Stomach smooth muscle (tissue), 2 donors: ENCODE measurements around the gene PCDHA8.
"Not testable (repeated sequence)": the region's sequence is repeated elsewhere in the genome, so short reads cannot be mapped to it uniquely, and the experiment has no call there.

Experiments used
- H3K27ac ChIP-seq: one replicate; pipeline ENCODE4 v1.7.0; 2013; ENCODE audit warnings: mild to moderate bottlenecking, low read length, inconsistent platforms
- H3K27me3 ChIP-seq, 2 donors: one replicate each; pipeline ENCODE4 v1.7.0; 2013; ENCODE audit warnings: low read length in 2 of 2; ENCODE audit not compliant: insufficient read depth in 2 of 2, control insufficient read depth in 1 of 2
- H3K36me3 ChIP-seq, 2 donors: one replicate each; pipeline ENCODE4 v1.7.0; 2013; ENCODE audit warnings: low read length in 2 of 2; ENCODE audit not compliant: control insufficient read depth in 2 of 2, insufficient read depth in 2 of 2
- H3K4me1 ChIP-seq: one replicate; pipeline ENCODE4 v1.7.0; 2013; ENCODE audit warnings: low read length; ENCODE audit not compliant: control insufficient read depth, insufficient read depth
- H3K4me3 ChIP-seq, 2 donors: one replicate each; pipeline ENCODE4 v1.7.0; 2013; ENCODE audit warnings: low read length in 2 of 2
- H3K9ac ChIP-seq, 2 donors: one replicate each; pipeline ENCODE4 v1.7.0; 2013; ENCODE audit warnings: low read length in 2 of 2, mild to moderate bottlenecking in 1 of 2
- H3K9me3 ChIP-seq, 2 donors: one replicate each; pipeline ENCODE4 v1.7.0; 2013; ENCODE audit warnings: low read length in 2 of 2; ENCODE audit not compliant: control insufficient read depth in 2 of 2
- donor health status: healthy.
- donor health status: Pancreatic carcinoma.

PCDHA8 gene

DNA sequence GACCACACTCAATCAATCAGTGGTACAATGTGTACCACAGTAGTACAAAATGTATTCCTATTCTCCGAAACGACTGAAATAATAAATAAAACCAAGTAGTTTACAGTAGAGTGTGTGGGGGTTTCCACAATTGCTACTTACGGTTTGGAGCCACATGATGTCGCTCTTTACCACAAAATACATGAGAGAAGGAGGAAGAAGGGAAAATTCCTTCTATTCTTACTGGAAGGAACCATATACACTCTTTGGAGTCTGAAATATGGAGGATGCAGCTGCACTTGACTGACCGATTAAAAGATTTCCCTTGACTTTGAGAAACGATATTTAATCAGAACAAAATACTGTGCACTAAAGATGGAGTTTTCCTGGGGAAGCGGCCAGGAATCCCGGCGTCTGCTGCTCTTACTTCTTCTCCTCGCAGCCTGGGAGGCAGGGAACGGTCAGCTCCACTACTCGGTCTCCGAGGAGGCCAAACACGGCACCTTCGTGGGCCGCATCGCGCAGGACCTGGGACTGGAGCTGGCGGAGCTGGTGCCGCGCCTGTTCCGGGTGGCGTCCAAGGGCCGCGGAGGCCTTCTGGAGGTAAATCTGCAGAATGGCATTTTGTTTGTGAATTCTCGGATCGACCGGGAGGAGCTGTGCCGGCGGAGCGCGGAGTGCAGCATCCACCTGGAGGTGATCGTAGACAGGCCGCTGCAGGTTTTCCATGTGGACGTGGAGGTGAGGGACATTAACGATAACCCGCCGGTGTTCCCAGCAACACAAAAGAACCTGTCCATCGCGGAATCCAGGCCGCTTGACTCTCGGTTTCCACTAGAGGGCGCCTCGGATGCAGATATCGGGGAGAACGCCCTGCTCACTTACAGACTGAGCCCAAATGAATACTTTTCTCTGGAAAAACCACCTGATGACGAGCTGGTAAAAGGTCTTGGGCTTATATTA, 33.9 kb upstream of the PCDHA8 start, which contains the start of gene PCDHA4:
TSS of gene PCDHA4 (plus strand) at position 235 of the 942 bp plus-strand sequence.
- H3K27me3 ChIP-seq = peaks cover 3 to 13% of the 10 kb centered on the region in 2 donors
- peak within 1 kb of the TSS; percentile 46 to 55 for H3K4me3 ChIP-seq
- H3K27ac ChIP-seq = no peak within 1 kb of the TSS
- no peaks in the 10 kb centered on the region for H3K4me1 ChIP-seq
- H3K36me3 ChIP-seq = no peaks in the 10 kb centered on the region
- no peak within 1 kb of the TSS for H3K9ac ChIP-seq
- peaks cover 2 to 13% of the 10 kb centered on the region in 2 donors for H3K9me3 ChIP-seq

DNA sequence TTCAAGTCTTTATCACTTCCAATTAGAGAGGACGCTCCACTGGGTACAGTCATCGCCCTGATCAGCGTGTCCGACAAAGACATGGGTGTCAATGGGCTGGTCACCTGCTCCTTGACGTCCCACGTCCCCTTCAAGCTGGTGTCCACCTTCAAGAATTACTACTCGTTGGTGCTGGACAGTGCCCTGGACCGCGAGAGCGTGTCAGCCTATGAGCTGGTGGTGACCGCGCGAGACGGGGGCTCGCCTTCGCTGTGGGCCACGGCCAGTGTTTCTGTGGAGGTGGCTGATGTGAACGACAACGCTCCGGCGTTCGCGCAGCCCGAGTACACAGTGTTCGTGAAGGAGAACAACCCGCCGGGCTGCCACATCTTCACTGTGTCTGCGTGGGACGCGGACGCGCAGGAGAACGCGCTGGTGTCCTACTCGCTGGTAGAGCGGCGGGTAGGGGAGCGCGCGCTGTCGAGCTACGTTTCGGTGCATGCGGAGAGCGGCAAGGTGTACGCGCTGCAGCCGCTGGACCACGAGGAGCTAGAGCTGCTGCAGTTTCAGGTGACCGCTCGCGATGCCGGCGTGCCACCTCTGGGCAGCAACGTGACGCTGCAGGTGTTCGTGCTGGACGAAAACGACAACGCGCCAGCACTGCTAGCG, 32.6 kb upstream of the PCDHA8 start:
- not testable (repeated sequence) for H3K9ac ChIP-seq, H3K4me3 ChIP-seq, H3K36me3 ChIP-seq, H3K27ac ChIP-seq, H3K27me3 ChIP-seq, H3K9me3 ChIP-seq, H3K4me1 ChIP-seq

DNA sequence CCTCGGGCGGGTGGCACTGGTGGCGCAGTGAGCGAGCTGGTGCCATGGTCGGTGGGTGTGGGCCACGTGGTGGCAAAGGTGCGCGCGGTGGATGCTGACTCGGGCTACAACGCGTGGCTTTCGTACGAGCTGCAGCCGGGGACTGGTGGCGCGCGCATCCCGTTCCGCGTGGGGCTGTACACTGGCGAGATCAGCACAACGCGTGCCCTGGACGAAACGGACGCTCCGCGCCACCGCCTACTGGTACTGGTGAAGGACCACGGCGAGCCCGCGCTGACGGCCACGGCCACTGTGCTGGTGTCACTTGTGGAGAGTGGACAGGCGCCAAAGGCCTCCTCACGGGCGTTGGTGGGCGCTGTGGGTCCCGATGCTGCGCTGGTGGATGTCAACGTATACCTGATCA, 32.1 kb upstream of the PCDHA8 start:
- Histone ChIP-seq H3K27ac (no peak overlapping the region), H3K9ac (no peak overlapping the region), H3K4me3 (no peak overlapping the region), H3K27me3 (no peaks in the 10 kb centered on the region), H3K9me3 (peaks cover 2 to 7% of the 10 kb centered on the region in 2 donors), H3K4me1 (no peaks in the 10 kb centered on the region), H3K36me3 (no peaks in the 10 kb centered on the region)

DNA sequence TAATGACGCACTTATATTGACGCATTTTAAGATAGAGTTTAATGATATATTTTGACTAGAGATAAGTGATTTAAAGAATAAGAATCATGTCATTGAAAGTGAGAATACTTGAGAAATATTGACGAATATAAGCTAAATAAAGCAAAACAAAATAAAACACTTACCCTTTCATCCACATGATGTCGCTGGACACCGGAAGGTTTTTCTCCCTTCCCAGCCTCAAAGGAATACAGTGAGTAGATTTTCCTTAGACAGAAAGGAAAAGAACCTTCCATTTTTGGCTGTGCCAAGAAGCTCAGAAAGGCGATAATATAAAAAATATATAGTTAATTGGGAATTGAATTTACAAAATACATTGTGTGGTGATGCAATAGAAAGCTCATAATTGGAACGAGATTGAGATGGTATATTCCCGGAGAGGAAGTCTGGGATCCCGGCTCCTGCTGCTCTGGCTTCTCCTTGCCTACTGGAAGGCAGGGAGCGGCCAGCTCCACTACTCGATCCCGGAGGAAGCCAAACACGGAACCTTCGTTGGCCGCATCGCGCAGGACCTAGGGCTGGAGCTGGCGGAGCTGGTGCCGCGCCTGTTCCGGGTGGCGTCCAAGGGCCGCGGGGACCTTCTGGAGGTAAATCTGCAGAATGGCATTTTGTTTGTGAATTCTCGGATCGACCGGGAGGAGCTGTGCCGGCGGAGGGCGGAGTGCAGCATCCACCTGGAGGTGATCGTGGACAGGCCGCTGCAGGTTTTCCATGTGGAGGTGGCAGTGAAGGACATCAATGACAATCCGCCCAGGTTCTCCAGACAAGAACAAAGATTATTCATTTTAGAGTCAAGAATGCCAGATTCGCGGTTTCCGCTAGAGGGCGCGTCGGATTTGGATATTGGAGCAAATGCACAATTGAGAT, 19.4 kb upstream of the PCDHA8 start, which contains the start of gene PCDHA5:
TSS of gene PCDHA5 (plus strand) at position 239 of the 906 bp plus-strand sequence.
- Histone ChIP-seq H3K9ac (no peak within 1 kb of the TSS), H3K9me3 (peaks cover 0 to 13% of the 10 kb centered on the region in 2 donors), H3K36me3 (no peaks in the 10 kb centered on the region), H3K27ac (no peak within 1 kb of the TSS), H3K4me1 (no peaks in the 10 kb centered on the region), H3K27me3 (peaks cover 9 to 13% of the 10 kb centered on the region in 2 donors), H3K4me3 (no peak within 1 kb of the TSS)

DNA sequence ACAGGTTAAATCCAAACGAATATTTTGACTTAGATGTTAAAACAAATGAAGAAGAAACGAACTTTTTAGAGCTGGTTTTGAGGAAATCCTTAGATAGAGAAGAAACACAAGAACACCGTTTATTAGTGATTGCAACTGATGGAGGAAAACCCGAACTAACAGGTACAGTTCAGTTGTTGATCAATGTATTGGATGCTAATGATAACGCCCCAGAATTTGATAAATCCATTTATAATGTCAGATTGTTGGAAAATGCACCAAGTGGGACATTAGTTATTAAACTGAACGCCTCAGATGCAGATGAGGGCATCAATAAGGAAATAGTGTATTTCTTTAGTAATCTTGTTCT, 18.7 kb upstream of the PCDHA8 start:
- Histone ChIP-seq H3K4me3 (no peak overlapping the region), H3K27ac (no peak overlapping the region), H3K36me3 (no peaks in the 10 kb centered on the region), H3K9ac (no peak overlapping the region), H3K27me3 (peaks cover 9 to 15% of the 10 kb centered on the region in 2 donors), H3K9me3 (peaks cover 0 to 13% of the 10 kb centered on the region in 2 donors), H3K4me1 (no peaks in the 10 kb centered on the region)

DNA sequence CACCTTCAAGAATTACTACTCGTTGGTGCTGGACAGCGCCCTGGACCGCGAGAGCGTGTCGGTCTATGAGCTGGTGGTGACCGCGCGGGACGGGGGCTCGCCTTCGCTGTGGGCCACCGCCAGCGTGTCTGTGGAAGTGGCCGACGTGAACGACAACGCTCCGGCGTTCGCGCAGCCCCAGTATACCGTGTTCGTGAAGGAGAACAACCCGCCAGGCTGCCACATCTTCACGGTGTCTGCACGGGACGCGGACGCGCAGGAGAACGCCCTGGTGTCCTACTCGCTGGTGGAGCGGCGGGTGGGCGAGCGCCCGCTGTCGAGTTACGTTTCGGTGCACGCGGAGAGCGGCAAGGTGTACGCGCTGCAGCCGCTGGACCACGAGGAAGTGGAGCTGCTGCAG, 18.0 kb upstream of the PCDHA8 start:
- H3K36me3 ChIP-seq, H3K4me3 ChIP-seq: not testable (repeated sequence)
- H3K9me3 ChIP-seq = peaks cover 0 to 13% of the 10 kb centered on the region in 2 donors

DNA sequence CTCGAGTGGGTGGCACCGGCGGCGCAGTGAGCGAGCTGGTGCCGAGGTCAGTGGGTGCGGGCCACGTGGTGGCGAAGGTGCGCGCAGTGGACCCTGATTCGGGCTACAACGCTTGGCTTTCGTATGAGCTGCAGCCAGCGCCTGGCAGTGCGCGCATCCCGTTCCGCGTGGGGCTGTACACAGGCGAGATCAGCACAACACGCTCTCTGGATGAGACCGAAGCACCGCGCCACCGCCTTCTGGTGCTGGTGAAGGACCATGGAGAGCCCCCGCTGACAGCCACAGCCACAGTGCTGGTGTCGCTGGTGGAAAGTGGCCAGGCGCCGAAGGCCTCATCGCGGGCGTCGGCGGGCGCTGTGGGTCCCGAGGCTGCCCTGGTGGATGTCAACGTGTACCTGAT, 17.5 kb upstream of the PCDHA8 start:
- no peaks in the 10 kb centered on the region for H3K4me1 ChIP-seq
- no peak overlapping the region for H3K4me3 ChIP-seq
- no peak overlapping the region for H3K27ac ChIP-seq
- H3K9me3 ChIP-seq = peaks cover 1 to 13% of the 10 kb centered on the region in 2 donors
- H3K27me3 ChIP-seq = peaks cover 12 to 18% of the 10 kb centered on the region in 2 donors
- no peak overlapping the region for H3K9ac ChIP-seq
- no peaks in the 10 kb centered on the region for H3K36me3 ChIP-seq

More for the DNA sequence above, 18.0 kb upstream of the PCDHA8 start:
- H3K27ac ChIP-seq, H3K4me1 ChIP-seq, H3K9ac ChIP-seq: not testable (repeated sequence)
- peaks cover 11 to 18% of the 10 kb centered on the region in 2 donors for H3K27me3 ChIP-seq

DNA sequence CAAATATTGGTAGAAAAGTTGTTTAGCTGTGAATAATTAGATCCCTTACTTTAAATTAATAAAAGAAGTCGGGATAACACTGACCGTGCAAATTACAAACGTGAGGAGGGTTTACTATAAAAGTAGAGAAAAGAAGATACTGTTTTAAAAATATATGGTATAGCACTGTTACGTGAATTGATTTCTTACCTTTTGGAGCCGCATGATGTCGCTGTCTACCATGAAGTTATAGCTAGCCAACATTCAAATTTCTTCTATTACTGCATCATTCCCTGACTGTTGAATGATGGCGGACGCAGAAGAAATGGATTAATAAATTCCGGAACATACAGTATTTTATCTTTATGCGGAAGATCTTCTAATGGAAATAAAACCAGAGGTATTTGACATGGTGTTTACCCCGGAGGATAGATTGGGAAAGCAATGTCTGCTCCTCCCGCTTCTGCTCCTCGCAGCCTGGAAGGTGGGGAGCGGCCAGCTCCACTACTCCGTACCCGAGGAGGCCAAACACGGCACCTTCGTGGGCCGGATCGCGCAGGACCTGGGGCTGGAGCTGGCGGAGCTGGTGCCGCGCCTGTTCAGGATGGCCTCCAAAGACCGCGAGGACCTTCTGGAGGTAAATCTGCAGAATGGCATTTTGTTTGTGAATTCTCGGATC, 13.2 kb upstream of the PCDHA8 start, which contains the start of gene PCDHA6:
TSS of gene PCDHA6 (plus strand) at position 257 of the 658 bp plus-strand sequence. CDS start at position 389, 132 bp downstream.
- Histone ChIP-seq H3K27me3 (peaks cover 7 to 21% of the 10 kb centered on the region in 2 donors), H3K4me3 (no peak within 1 kb of the TSS), H3K9me3 (peaks cover 2 to 11% of the 10 kb centered on the region in 2 donors), H3K4me1 (no peaks in the 10 kb centered on the region), H3K36me3 (no peaks in the 10 kb centered on the region), H3K27ac (no peak within 1 kb of the TSS), H3K9ac (no peak within 1 kb of the TSS)

DNA sequence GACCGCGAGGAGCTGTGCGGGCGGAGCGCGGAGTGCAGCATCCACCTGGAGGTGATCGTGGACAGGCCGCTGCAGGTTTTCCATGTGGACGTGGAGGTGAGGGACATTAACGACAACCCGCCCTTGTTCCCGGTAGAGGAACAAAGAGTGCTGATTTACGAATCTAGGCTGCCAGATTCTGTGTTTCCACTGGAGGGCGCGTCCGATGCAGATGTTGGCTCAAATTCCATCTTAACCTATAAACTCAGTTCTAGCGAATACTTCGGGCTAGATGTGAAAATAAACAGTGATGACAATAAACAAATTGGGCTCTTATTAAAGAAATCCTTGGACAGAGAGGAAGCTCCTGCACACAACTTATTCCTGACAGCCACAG, 12.6 kb upstream of the PCDHA8 start:
- Histone ChIP-seq H3K9ac (no peak overlapping the region), H3K27ac (no peak overlapping the region), H3K36me3 (no peaks in the 10 kb centered on the region), H3K4me3 (no peak overlapping the region), H3K4me1 (no peaks in the 10 kb centered on the region), H3K9me3 (peaks cover 2 to 8% of the 10 kb centered on the region in 2 donors), H3K27me3 (peaks cover 7 to 21% of the 10 kb centered on the region in 2 donors)
